SIG-M5 (cell line): ENCODE data around the gene DHRS11.
"Not testable (repeated sequence)": the region's sequence is repeated elsewhere in the genome, so short reads cannot be mapped to it uniquely, and the experiment has no call there.

ENCODE experiments used
- DNase-seq: peaks from one replicate; lab custom pipeline; 2025; lab: John Stamatoyannopoulos, UW

DHRS11 gene

DNA sequence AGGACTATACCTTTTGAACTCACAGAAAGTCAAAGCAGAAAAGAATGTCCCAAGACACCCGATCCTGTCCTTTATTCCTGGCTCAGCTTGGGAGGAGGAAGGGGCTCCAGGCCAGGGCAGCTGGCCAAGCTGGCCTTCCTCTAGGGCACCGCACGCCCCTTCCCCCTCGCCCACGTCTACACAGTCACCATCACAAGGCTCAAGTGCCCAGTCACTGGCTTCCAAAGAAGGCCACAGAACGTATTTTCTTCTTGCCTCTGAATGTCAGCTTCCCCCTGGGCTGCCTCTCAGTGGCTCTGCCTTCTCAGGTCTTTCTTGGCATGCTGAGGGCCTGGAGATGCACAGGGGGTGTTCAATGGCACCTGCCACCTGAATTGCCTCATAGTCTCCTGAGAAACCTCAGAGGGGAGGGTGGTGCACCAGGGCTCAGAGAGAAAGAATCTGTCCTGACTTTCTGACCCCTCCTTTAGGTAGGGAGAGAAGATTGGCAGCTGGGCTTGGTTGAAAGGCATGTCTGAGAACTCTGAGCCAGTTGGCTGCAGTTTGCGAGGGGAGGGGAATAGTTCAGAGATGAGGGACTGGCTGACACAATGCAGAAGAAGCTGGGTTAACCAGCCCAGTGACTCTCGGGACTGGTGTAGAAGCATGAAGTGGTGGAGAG, 2.1 kb downstream of the DHRS11 start:
- DNase-seq: no peak

DNA sequence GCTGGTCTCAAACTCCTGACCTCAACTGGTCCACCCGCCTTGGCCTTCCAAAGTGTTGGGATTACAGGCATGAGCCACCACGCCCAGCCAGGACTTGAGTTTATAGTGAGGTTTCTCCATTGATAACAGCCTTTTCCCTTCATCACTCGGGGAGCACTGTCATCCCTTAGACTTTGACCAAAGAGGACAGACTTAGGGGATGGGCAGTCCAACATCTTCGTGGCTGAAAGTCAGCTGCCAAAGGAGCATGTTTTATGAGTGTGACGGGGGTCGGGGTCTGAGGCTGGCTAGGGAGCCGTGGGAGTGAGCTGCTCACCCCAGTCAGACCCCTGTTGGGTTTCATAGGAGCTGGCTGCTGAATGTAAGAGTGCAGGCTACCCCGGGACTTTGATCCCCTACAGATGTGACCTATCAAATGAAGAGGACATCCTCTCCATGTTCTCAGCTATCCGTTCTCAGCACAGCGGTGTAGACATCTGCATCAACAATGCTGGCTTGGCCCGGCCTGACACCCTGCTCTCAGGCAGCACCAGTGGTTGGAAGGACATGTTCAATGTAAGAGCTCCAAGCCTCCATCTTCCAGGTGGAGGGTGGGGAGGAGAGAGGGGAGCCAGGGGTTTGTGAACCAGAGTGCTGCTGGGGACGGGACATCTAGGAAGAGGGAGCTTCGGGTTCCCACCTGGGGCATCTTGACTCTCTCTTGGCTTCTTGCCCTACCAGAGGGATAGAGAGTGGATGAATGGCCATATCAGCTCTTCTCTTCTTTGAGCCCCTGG, 3.1 kb downstream of the DHRS11 start:
- no peak for DNase-seq

- DNase-seq: no peak
These were observed 5.5 kb downstream of the DHRS11 start for GRCh38 chr17:36597226-36597625.

DNA sequence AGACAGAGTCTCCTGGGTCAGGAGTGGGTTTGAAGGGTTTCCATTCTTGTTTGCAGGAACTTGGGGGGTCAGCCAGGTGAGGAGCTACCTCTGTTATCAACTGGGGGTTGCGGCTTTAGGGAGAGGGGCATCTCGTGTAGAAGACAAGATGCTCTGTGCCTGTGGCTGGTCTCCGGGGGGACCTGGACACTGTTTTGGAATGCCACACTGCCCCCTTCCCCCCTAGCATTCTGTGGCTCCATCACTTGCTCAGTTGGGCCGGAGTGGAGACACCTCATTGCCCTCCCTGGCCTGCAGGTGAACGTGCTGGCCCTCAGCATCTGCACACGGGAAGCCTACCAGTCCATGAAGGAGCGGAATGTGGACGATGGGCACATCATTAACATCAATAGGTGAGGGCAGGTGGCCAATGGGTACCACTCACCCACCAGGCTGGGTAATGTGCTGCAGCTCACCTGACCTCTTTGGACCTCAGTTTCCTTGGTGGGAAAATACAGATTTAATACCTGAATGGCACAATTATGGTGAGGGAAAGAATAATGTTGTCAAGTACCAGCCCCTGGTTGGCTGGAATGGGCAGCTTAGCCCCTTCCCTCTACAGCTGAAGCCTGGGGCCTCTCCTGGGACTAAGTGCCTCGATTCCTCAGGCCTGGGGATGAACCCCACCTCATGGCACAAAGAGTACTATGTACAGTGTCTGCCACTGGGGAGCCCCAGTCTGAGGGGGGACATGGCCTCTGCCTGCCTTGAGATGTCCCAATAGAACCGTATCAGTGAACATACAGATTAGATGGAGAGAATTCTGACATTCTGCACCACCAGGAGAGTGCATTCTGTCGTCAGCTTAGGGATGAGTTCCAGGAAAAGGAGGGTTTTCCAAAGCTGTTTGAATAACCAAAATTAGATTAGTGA, 6.4 kb downstream of the DHRS11 start:
- DNase-seq: no peak

GRCh38 chr17:36598951-36599401, 7.3 kb downstream of the DHRS11 start:
- DNase-seq: no peak

- no peak for DNase-seq
These were observed 8.0 kb downstream of the DHRS11 start for GRCh38 chr17:36599546-36600250.

- DNase-seq: no peak
These were observed 8.8 kb downstream of the DHRS11 start for GRCh38 chr17:36600465-36600864.

DNA sequence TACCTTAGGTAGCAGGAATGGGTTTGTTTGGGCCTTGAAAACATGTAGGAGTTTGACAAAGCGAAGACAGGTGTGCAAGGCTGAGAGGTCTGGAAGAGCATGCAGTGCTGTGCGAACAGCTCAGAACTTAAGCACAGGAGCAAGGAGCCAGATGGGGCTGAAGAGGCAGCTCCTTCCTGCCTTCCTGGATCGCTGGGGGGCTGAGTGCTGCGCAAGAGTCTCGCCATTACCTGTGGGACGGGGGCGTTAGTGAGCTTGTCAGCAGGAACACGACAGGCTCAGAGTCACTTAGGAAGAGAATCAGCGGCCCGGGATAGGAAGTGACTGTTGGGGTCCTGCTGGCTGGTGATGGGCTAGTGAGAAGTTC, 9.2 kb downstream of the DHRS11 start:
- no peak for DNase-seq

DNA sequence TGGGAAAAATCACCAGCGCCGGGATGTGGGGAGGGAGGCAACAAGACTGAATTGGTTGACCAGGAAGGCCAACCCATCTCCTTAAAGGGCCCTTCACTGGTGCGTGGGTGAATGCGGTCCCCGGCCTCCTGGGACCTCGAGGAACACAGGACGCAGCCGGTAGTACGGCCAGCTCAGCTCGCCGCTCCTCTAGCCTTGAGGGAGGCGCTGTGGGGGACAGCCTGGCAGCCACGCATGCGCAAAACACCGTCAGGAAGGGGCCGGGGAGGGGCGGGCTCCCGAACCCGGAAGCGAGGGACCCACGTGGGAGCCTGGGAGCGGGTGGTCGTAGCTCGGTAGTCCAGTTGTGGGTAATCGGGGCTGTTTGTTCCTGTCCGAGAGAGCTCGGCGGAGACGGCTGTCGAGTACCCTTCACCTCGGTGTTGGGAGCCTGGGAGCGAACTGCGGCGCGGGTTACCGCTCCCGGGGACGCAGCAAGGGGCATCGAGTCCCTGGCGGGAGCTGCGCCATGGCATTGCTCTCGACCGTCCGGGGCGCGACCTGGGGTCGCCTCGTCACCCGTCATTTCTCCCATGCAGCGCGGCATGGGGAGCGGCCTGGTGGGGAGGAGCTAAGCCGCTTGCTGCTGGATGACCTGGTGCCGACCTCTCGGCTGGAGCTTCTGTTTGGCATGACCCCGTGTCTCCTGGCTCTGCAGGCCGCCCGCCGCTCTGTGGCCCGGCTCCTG, 9.8 kb downstream of the DHRS11 start, which contains the start of gene MRM1:
Gene MRM1 (plus strand): TSS at position 281 of the 727 bp plus-strand sequence. CDS start 228 bp downstream, at position 509.
- DNase-seq: no peak

DNA sequence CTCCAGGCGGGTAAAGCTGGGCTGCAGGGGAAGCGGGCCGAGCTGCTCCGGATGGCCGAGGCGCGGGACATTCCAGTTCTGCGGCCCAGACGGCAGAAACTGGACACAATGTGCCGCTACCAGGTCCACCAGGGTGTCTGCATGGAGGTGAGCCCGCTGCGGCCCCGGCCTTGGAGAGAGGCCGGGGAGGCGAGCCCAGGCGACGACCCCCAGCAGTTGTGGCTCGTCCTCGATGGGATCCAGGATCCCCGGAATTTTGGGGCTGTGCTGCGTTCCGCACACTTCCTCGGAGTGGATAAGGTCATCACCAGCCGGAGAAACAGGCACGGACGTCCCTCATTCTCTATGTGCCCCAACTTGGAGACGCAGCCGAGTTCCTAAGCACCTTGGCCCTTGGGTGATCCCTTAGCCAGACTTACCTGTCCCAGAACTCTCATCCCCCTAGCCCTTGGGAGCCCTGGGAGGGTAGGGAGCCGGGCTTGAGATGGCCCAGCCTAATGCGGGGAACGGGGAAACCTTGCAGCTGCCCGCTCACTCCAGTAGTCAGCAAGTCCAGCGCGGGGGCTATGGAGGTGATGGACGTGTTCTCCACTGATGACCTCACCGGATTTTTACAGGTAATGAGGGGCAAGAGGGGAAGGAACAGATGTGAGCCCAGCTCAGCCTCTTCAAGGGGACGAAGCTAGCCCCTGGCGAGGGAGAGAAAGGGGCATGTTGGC, 10.5 kb downstream of the DHRS11 start:
- no peak for DNase-seq

DNA sequence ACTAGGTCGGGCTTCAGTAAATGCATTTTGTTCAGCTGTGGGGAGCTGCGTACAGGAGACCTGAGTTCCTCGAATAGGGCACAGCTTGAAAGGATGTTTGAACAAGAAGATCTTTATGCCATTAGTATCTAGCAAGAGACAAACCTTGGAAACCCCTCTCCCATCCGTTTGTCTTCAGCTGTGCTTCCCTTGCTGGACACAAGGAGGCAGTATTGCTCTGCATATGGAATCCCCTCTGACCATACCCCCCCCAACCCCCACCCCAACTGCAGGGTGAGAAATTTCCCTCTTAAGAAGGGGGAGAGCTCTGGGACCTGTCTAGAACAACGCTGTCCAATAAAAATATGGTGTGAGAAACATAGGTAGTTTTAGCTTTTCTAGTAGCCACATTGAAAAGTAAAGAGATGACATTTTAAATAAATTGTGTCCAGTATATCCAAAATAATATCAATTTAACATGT, 11.3 kb downstream of the DHRS11 start:
- DNase-seq: no peak

- not testable (repeated sequence) for DNase-seq
These were observed 13.3 kb downstream of the DHRS11 start for GRCh38 chr17:36605028-36605427.

DNA sequence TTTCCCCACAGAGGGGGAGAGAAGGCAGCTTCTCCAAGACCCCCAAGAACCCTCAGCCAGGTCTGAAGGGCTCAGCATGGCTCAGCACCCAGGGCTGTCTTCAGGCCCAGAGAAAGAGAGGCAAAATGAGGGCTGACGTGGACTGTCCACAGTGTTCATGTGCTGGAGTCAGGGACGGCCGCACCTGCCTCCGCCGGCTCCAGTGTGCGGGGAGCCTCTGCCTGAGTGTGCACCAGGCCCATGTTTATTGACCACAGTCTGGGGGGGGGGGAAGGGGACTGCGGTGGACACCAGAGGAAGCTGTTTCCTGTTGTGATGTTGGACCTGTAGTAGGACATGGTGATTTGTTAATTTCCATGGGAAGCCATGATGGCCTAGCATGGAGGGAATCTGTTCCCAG, 16.6 kb downstream of the DHRS11 start:
- no peak for DNase-seq

DNA sequence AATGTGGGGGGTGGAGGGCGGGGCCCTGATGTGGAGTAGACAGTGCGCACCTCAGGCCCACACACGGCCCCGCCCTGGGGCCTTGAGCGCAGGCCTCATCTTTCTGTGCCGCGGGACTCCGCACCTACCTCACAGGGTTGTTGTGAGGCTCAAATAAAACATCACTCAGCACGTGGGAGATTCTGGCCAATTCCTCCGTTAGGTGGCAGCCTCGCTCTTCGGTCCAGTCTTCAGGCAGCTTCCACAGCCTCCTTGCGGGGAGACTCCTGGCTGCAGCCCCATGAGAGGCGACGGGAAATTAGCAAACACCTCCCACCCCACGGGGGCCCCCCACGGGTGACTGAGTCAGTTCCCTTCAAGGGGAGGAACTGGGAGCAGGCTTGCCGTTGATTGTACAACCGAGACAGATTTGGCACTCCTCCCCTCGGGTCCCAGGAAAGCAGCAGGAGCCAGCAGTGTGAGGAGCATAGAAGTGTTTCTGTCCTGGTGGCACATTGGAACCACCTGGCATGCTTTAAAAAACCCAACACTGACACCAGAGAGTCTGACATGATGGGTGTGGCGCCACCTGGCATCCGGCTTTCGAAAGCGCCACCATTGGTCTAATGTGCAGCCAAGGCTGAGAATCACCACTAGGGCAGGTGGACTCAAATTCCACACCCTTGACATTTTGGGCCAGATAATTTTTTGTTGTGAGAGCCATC, 17.3 kb downstream of the DHRS11 start:
- DNase-seq: no peak

- DNase-seq: no peak
These were observed 17.8 kb downstream of the DHRS11 start for GRCh38 chr17:36609498-36609862.

- no peak for DNase-seq
These were observed 18.8 kb downstream of the DHRS11 start for GRCh38 chr17:36610474-36610873.

DNA sequence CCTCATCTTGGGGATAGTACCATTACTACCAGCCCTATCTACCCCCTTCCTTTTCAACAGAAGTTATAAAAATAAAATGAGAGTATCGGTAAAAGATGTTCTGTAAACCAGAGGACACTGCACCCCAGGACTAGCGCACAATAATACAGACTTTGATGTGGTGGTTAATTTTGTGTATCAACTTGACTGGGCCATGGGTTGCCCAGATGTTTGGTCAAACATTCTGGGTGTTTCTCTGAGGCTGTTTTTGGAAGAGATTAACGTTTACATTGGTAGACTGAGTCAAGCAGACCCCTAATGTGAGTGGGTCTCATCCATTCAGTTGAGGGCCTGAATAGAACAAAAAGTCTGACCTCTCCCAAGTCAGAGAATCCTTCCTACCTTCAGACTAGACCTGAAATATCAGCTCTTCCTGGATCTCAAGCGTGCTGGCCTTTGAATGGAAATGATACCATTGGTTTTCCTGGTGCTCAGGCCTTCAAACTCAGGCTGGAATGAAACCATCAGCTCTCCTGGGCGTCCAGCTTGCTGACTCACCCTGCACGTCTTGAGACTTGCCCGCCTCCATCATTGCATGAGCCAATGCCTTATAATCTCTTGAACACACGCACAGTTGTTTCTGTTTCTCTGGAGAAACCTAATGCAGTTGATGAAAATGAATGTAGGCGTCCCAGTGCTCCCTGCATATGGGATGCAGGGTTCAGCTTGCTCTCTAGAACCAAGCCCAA, 19.8 kb downstream of the DHRS11 start:
- DNase-seq: no peak

- no peak for DNase-seq
These were observed 20.6 kb downstream of the DHRS11 start for GRCh38 chr17:36612323-36612722.

- no peak for DNase-seq
These were observed 21.5 kb downstream of the DHRS11 start for GRCh38 chr17:36613155-36613554.
